GM20431 (cell line): ENCODE measurements around the gene TMEM176A.

Source experiments
- in situ Hi-C: fragments of 300-500 bp; cut with MseI, MboI; formaldehyde crosslinking; loops from one replicate; pipeline ENCODE4 v1.15.0; 2020; ENCODE audit warnings: low sequenced_read_pairs; ENCODE audit not compliant: unreplicated experiment

The TMEM176A gene

GRCh38 chr7:150787321-150788281, 13.0 kb upstream of the TMEM176A start:
- in situ Hi-C loops = loop anchor here (25.0 kb wide), 1 partner anchor 200 kb away; the partner anchor contains the start of genes KCNH2 and NOS3

GRCh38 chr7:150788474-150789269, 11.9 kb upstream of the TMEM176A start:
- in situ Hi-C loops = loop anchor here (25.0 kb wide), 1 partner anchor 199 kb away; the partner anchor contains the start of genes KCNH2 and NOS3

- in situ Hi-C loops = loop anchor here (25.0 kb wide), 1 partner anchor 197 kb away; the partner anchor contains the start of genes KCNH2 and NOS3
Observed at GRCh38 chr7:150790416-150791075, 10.0 kb upstream of the TMEM176A start.

GRCh38 chr7:150791304-150791703, 9.3 kb upstream of the TMEM176A start:
- in situ Hi-C loops = loop anchor here (25.0 kb wide), 1 partner anchor 196 kb away; the partner anchor contains the start of genes KCNH2 and NOS3

- in situ Hi-C loops = loop anchor here (25.0 kb wide), 1 partner anchor 195 kb away; the partner anchor contains the start of genes KCNH2 and NOS3
Observed at GRCh38 chr7:150791746-150792452, 8.7 kb upstream of the TMEM176A start.

GRCh38 chr7:150793569-150794238, 6.9 kb upstream of the TMEM176A start:
- in situ Hi-C loops = loop anchor here (25.0 kb wide), 1 partner anchor 194 kb away; the partner anchor contains the start of genes KCNH2 and NOS3

GRCh38 chr7:150797661-150798060, 2.9 kb upstream of the TMEM176A start:
- in situ Hi-C loops = loop anchor here (25.0 kb wide), 1 partner anchor 190 kb away; the partner anchor contains the start of genes KCNH2 and NOS3

- in situ Hi-C loops = loop anchor here (25.0 kb wide), 1 partner anchor 188 kb away; the partner anchor contains the start of genes KCNH2 and NOS3
Observed at GRCh38 chr7:150799156-150799555, 1.4 kb upstream of the TMEM176A start.

- in situ Hi-C loops = loop anchor here (25.0 kb wide), 1 partner anchor 187 kb away; the partner anchor contains the start of genes KCNH2 and NOS3
Observed at GRCh38 chr7:150799741-150800580, 608 bp upstream of the TMEM176A start, which contains the start of gene TMEM176B. Gene TMEM176B (minus strand): TSS chr7:150800364. CDS start chr7:150796569, 3,795 bp downstream.

GRCh38 chr7:150801242-150801945, 825 bp downstream of the TMEM176A start:
- in situ Hi-C loops = no loop called here

- in situ Hi-C loops = no loop called here
Observed at GRCh38 chr7:150801946-150802771, 1.6 kb downstream of the TMEM176A start.

- in situ Hi-C loops = no loop called here
Observed at GRCh38 chr7:150803161-150803860, 2.7 kb downstream of the TMEM176A start.

- in situ Hi-C loops = no loop called here
Observed at GRCh38 chr7:150804802-150805201, 4.2 kb downstream of the TMEM176A start.

GRCh38 chr7:150805864-150806263, 5.3 kb downstream of the TMEM176A start:
- in situ Hi-C loops = no loop called here

- in situ Hi-C loops = no loop called here
Observed at GRCh38 chr7:150806454-150806853, 5.9 kb downstream of the TMEM176A start.
